GM19023 (cell line): Measurements from ENCODE around the gene ZSCAN2.

Experiments
- ATAC-seq: cut with Tn5 transposase; IDR thresholded peaks from one replicate; pipeline ENCODE4 v1.9.1; 2021; ENCODE audit warnings: mild to moderate bottlenecking, moderate library complexity; ENCODE audit not compliant: unreplicated experiment

The ZSCAN2 gene

DNA sequence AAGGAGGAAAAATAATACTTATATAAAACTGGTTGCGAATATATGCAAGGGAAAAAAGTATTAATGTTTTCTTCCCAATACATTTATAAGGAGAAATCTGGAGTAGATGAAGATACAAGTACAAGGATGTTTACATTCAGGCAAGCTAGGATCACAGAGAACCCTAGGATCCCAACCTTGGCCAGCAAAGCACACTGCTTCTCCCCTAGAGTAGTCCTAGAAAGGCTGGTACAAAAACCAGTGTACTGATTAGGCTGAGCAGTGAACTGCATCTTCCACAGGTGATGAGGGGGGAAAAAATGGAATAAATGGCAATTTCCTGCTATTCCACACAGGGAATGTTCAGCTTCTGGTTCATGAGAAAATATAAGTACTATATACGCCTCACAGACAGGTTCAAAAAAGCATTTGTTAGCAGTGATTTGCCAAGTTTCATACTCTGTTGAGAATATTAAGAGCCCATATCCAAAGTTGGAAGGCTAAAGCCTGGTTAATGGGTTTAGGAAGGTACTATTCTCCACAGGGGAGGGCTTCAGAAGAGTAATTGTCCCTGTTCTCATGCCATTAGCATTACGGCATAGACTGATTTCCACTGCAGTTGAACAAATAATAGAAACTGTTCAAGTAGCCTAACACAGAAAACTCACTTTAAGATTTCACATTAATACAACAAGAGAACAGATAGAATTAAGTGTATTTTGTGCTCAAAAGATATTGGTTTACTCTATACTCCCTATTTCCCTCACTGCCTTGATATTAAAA lies 67.6 kb downstream of the ZSCAN2 start:
- ATAC-seq = no peak

DNA sequence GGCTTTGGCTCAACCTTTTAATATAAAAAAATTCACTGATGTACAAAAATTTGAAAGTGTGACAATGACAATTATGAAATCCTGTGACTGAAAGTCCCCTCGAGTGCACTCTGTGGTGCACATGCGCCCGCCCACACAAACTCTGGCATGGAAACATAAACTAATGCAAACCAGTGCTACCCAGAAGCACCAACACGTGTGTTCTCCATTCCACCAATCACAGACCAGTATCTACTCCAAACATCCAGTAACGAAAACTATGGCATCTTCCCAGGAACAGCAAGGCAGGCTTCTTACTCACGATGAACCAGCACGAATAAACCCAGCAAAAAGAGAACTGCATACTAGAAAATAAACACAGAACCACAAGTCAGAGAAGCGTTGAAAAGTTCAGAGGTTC lies 68.9 kb downstream of the ZSCAN2 start:
- ATAC-seq = no peak

GRCh38 chr15:84671211-84671610 lies 70.4 kb downstream of the ZSCAN2 start:
- ATAC-seq = no peak
